ENCODE results near the gene MAP4K1.

The MAP4K1 gene

DNA sequence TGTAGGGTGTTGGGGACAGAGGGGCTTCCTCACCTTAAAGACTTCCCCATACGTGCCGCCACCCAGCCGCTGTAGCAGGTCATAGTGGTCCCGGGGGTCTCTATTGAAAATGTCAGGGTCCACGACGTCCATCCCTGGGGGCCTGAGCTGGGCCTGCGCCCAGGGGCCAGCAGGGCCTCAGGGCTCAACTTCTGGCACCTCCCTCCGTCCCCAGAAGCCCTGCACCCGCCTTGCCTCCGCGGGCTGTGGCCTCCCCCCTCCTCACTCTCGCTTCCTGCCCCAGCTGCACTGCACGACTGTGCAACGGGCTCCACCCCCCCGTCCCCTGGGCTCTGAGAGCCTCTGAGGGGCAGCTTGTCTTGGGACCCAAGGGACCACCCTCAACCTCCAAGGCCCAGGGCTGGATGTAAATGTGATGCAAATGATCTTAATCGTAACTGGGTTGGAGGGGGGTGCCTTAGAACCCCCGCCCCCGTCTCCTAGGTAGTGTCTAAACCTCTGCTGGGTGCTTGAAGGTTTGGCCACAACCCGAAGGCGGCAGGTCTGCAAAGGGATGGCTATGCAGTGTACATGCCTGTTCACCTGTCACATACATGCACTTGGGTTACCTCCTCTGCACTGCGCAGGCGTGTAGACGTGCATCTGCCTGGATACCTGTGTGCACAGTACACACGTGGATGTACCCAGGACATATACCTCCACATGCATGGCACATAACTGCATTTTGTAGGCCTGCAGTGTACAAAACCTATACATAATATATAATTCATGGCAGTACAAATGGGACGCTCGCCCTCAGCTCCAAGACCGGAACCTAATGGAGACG, at the start of gene MAP4K1:
Gene MAP4K1 (minus strand): TSS at position 190 of the 826 bp plus-strand sequence. CDS start 58 bp downstream, at position 132.
- DNase-seq (ENCODE audit: low read depth), result peak; percentile 96
- H3K4me3 ChIP-seq (ENCODE audit: low read depth, low read length), result peak within 1 kb of the TSS; percentile 75

DNA sequence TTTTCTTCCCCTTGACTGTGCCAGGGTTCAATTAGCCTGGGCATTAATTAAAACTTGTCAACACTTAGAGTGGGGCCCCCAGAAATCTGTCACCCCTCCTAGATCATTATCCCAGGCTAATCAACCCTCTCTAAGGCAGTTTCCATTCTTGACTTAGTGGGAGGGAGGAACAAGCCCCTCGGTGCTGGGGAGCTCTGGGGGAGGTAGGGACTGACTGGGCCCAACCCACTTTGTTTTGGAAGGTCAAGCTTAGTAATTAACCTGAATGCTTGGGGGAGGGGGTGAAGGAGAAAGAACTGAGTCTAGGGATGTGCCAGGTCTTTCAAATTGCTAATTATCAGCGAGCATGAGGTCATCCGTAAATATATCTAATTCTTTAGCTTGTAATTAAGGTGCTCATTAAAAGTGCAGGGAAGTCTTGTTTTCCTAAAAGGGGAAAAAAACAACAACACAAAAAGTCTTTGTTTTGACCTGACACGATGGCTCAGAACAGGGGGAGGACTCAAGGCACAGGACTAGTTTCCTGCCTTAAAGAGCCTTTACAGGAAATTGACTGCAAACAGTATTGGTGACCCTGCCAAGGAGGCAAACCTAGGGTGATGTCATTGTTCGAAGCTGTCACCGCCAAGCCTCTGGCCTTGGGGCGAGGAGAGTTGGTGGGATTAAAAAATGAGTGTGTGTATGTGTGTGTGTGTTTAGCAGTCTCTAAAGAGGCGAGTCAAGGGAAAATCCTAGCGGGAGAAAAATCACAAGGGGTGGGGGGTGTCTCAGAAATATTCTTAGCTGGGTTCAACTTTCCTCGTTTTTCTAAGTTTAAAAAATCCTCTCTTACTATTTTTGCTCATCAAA, 49.1 kb upstream of the MAP4K1 start:
- TF ChIP-seq, protein P1, sequence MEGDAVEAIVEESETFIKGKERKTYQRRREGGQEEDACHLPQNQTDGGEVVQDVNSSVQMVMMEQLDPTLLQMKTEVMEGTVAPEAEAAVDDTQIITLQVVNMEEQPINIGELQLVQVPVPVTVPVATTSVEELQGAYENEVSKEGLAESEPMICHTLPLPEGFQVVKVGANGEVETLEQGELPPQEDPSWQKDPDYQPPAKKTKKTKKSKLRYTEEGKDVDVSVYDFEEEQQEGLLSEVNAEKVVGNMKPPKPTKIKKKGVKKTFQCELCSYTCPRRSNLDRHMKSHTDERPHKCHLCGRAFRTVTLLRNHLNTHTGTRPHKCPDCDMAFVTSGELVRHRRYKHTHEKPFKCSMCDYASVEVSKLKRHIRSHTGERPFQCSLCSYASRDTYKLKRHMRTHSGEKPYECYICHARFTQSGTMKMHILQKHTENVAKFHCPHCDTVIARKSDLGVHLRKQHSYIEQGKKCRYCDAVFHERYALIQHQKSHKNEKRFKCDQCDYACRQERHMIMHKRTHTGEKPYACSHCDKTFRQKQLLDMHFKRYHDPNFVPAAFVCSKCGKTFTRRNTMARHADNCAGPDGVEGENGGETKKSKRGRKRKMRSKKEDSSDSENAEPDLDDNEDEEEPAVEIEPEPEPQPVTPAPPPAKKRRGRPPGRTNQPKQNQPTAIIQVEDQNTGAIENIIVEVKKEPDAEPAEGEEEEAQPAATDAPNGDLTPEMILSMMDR (IDR thresholded peaks at IDR 0.05; ENCODE audit: insufficient read depth, low read depth, low read length, missing control alignments), result no peak
- H3K4me3 ChIP-seq (ENCODE audit: low read depth, low read length), result peak overlapping the region; percentile 25
- peak; percentile 70 for DNase-seq (ENCODE audit: low read depth)

More for the DNA sequence above, at the start of gene MAP4K1:
- TF ChIP-seq, protein P1 (IDR thresholded peaks at IDR 0.05; ENCODE audit: insufficient read depth, low read depth, low read length, missing control alignments), result no peak

DNA sequence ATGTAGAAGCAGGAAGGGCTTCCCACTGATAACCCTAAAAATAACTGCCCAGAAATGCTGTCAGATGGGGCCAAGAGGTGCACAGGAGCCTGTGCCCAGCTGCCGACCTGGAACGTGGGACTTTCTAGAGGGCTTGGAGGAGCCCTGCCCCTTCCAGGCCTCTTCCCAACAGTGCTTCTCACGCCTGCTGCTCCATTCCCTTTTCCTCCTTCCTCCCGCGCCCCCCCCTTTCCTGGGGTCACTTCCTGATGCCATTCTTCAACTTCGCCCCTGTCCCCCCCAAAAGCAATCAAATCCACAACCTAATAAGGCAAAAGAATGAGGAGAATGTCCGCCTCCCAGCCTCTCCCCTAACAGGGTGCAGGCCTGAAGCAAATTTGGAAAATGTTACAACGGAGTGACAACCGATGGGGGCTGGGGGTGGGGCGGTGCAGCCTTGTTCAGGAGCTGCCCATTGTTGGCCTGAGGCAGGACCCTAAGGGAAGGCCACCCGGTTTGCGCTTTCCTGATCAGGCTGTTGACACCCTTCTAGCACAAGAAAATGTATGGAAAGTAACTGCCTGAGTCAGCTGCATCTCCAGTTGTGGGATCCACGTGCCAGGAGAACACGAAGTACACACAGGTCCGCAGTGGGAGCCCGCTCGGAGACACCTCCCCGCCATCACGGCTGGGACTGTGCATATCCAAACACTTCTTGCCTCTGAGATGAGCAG, 48.4 kb upstream of the MAP4K1 start:
- DNase-seq (ENCODE audit: low read depth), result no peak
- H3K4me3 ChIP-seq (ENCODE audit: low read depth, low read length), result no peak overlapping the region
- TF ChIP-seq, protein P1 (IDR thresholded peaks at IDR 0.05; ENCODE audit: insufficient read depth, low read depth, low read length, missing control alignments), result no peak

DNA sequence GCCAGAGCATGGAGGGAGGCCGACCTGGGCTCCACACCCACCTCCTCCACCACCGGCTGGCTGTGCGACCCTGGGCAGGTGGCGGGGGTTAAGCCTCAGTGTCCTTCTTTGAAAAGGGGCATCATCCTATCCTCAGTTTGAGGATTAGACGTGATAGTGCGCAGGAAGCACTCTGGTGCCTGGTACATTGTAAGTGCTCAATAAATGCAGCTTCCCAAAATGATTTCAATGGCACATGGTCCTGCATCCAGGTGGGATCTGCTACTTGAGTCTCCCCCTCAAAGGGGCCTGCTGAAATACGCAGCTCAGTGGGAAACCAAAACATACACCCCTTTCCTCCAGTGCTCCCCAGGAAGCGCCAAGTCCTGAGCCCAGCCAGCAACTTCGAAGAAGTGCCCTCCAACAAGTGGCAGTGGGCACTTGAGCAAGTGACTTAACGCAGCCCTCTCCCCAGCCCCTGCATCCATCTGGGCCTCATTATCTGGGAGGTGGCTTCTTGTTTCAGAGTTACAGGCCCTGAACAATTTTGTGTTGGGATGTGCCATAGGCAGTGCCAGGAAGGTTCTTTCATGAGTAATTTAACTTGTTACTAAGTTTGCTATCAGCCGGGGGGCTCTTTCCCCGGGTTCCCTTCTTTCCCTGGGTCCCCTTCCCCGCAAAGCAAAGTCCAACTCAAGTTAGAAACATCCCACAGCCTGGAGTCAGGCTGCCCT, 47.6 kb upstream of the MAP4K1 start:
- TF ChIP-seq, protein P1 (IDR thresholded peaks at IDR 0.05; ENCODE audit: insufficient read depth, low read depth, low read length, missing control alignments), result no peak
- DNase-seq (ENCODE audit: low read depth), result no peak
- H3K4me3 ChIP-seq (ENCODE audit: low read depth, low read length), result no peak overlapping the region

DNA sequence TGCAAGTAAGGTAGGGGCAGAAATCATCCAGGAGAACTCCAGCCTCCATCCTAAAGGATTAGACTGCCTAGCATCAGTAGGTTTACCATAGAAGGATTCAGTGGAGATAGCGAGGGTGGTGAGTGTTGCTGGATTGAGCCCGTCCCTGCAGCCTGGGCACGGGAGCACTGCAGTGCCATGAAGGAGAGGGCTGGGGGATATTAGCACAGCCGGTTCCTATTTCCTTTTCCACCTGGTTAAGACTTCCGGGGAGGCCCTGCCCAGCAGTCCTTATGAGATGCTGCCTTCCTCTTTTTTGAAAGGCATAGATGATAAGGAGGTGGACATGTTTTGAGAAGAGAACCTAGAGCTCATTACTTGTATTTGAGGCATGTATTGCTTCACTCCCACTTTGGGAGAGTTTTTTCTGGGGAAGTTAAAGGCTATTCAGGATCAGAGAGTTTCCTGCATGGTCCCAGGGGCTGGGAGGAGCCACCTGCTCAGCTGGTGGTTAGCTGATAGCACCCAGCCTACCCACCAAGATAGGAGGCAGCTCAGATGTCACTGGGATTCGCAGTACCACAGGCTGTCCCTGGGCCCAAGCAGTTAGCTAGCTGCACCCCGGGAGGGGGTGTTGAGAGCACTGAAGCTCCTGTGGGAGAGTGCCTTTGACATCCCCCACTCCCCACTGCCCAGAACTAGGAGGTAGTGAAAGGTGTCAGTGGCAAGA, 46.9 kb upstream of the MAP4K1 start:
- TF ChIP-seq, protein P1 (IDR thresholded peaks at IDR 0.05; ENCODE audit: insufficient read depth, low read depth, low read length, missing control alignments), result no peak
- DNase-seq (ENCODE audit: low read depth), result no peak
- no peak overlapping the region for H3K4me3 ChIP-seq (ENCODE audit: low read depth, low read length)

Data from GM12865 (cell line).